Testis (tissue), 3 donors: ENCODE results near the gene NHERF1. TPM values are rescaled to one million over a fixed set of nuclear protein-coding genes. Genes with fewer than 3 reads are reported as not detected.

ENCODE experiments used
- DNase-seq: peaks from one replicate; pipeline ENCODE4 v3.0.0-alpha.2; 2019
- H3K27ac ChIP-seq, 2 donors: fragments of 200-600 bp; sonication (generic); one replicate each; pipeline ENCODE4 v1.5.1; 2019
- H3K27me3 ChIP-seq: fragments of 200-600 bp; sonication (generic); one replicate; pipeline ENCODE4 v1.5.1; 2019
- H3K36me3 ChIP-seq: fragments of 200-600 bp; sonication (generic); one replicate; pipeline ENCODE4 v1.5.1; 2017; ENCODE audit warnings: low read depth; ENCODE audit errors: missing control alignments
- H3K4me1 ChIP-seq: fragments of 200-600 bp; sonication (generic); one replicate; pipeline ENCODE4 v1.5.1; 2019
- H3K4me3 ChIP-seq, 2 donors: fragments of 200-600 bp; sonication (generic); one replicate each; pipeline ENCODE4 v1.5.1; 2017 to 2019
- H3K9me3 ChIP-seq: fragments of 200-600 bp; sonication (generic); one replicate; pipeline ENCODE4 v1.5.1; 2017
- CTCF ChIP-seq, 3 experiments: fragments of 450-650 bp in 2 of 3; fragments of 200-600 bp in 1 of 3; sonication (generic) in 1 of 3; IDR thresholded peaks; one replicate each; pipeline ENCODE4 v1.5.1; 2016 to 2019; ENCODE audit warnings: antibody characterized with exemption in 3 of 3, mild to moderate bottlenecking in 2 of 3, moderate library complexity in 1 of 3
- POLR2A ChIP-seq: fragments of 450-650 bp; IDR thresholded peaks from one replicate; pipeline ENCODE4 v1.6.1; 2017; ENCODE audit warnings: antibody characterized with exemption, mild to moderate bottlenecking, moderate library complexity
- WGBS, 2 donors: methylation state at CpG; one replicate each; pipeline ENCODE4 v1.1.5; 2018; 5-methylcytosine and 5-hydroxymethylcytosine counted together
- intact Hi-C: fragments of 100-400 bp; cut with DNase I; formaldehyde crosslinking; loops from one replicate; pipeline ENCODE4 v1.15.1; 2023; ENCODE audit warnings: low total_unique reads
- polyA plus RNA-seq: library from polyadenylated mRNA; stranded (reverse); fragments of 350-450 nt; fragmentation: Illumina TruSeq; extraction: RNeasy Lipid Tissue Mini Kit (QIAGEN cat#74804); gene quantifications from one replicate; pipeline ENCODE4 v1.2.3, GENCODE V29; 2014; ENCODE audit warnings: low read depth, low replicate concordance; ENCODE audit not compliant: insufficient read depth
- total RNA-seq, 2 donors: library from RNA; depleted of rRNA; stranded (reverse); fragments of >200 nt; gene quantifications; one replicate each; pipeline ENCODE4 v1.2.3, GENCODE V29; 2016

Gene NHERF1
- total and polyA plus RNA-seq, 3 donors from 2014 or later, result 26.9 to 69.2 (median 28.6) TPM

GRCh38 chr17:74807441-74807840 is 59.0 kb downstream of the NHERF1 start:
- H3K4me1 ChIP-seq, result no peaks in the 10 kb centered on the region
- no peak for DNase-seq
- no peaks in the 10 kb centered on the region for H3K9me3 ChIP-seq
- H3K27ac ChIP-seq, result no peak overlapping the region
- no peak overlapping the region for H3K4me3 ChIP-seq
- no peaks in the 10 kb centered on the region for H3K27me3 ChIP-seq
- TF ChIP-seq POLR2A, result no peak
- no peak for TF ChIP-seq CTCF (IDR thresholded peaks at IDR 0.05)
- intact Hi-C loops, result no loop called here
- 92 to 94% methylated on average over 6 to 13 of the region's 13 CpGs for WGBS, 2 donors
- H3K36me3 ChIP-seq, result no peaks in the 10 kb centered on the region

- intact Hi-C loops, result no loop called here
These were observed 59.5 kb downstream of the NHERF1 start for GRCh38 chr17:74807925-74808324.

GRCh38 chr17:74808714-74809430 is 60.4 kb downstream of the NHERF1 start:
- H3K4me1 ChIP-seq, result no peaks in the 10 kb centered on the region
- H3K27me3 ChIP-seq, result no peaks in the 10 kb centered on the region
- H3K4me3 ChIP-seq, result no peak overlapping the region
- no peaks in the 10 kb centered on the region for H3K36me3 ChIP-seq
- intact Hi-C loops, result no loop called here
- no peak for TF ChIP-seq POLR2A
- TF ChIP-seq CTCF (IDR thresholded peaks at IDR 0.05), result no peak
- H3K9me3 ChIP-seq, result no peaks in the 10 kb centered on the region
- no peak for DNase-seq
- no peak overlapping the region for H3K27ac ChIP-seq
- WGBS, 2 donors, result 81 to 85% methylated on average over 15 to 17 of the region's 17 CpGs

More at GRCh38 chr17:74807925-74808324, 59.5 kb downstream of the NHERF1 start:
- 82 to 83% methylated on average over 4 to 6 of the region's 6 CpGs for WGBS, 2 donors
- no peaks in the 10 kb centered on the region for H3K9me3 ChIP-seq
- no peaks in the 10 kb centered on the region for H3K27me3 ChIP-seq
- H3K27ac ChIP-seq, result no peak overlapping the region
- no peaks in the 10 kb centered on the region for H3K4me1 ChIP-seq
- H3K36me3 ChIP-seq, result no peaks in the 10 kb centered on the region
- no peak for TF ChIP-seq POLR2A
- TF ChIP-seq CTCF (IDR thresholded peaks at IDR 0.05), result no peak
- H3K4me3 ChIP-seq, result no peak overlapping the region
- DNase-seq, result no peak

GRCh38 chr17:74810699-74811485 is 62.5 kb downstream of the NHERF1 start:
- no peak for TF ChIP-seq CTCF (IDR thresholded peaks at IDR 0.05)
- no peak for TF ChIP-seq POLR2A
- DNase-seq, result no peak
- no peaks in the 10 kb centered on the region for H3K36me3 ChIP-seq
- 84 to 92% methylated on average over 14 to 15 of the region's 15 CpGs for whole genome bisulfite sequencing, 2 donors
- no peaks in the 10 kb centered on the region for H3K27me3 ChIP-seq
- no peaks in the 10 kb centered on the region for H3K9me3 ChIP-seq
- intact Hi-C loops, result no loop called here
- no peak overlapping the region for H3K27ac ChIP-seq
- no peak overlapping the region for H3K4me3 ChIP-seq
- H3K4me1 ChIP-seq, result no peaks in the 10 kb centered on the region
